ENCODE measurements around the gene TPP2.

- no peak for TF ChIP-seq CTCF (IDR thresholded peaks at IDR 0.05; ENCODE audit: insufficient read depth, low read depth, low read length)
- no peak for TF ChIP-seq EZH2 (IDR thresholded peaks at IDR 0.05; ENCODE audit: insufficient read depth, low read length)
Observed at GRCh38 chr13:102566513-102566912, 30.3 kb upstream of the TPP2 start.

Data from astrocyte (in vitro differentiated cells and primary cell).